Endothelial cell (in vitro differentiated cells): ENCODE data around the gene SKP1. TPM values are rescaled to one million over a fixed set of nuclear protein-coding genes. Genes with fewer than 3 reads are reported as not detected.

Experiments used
- DNase-seq: peaks from one replicate; pipeline ENCODE4 v3.0.0; 2021; ENCODE audit warnings: low spot score
- H3K27ac Mint-ChIP-seq: one replicate; pipeline ENCODE4 v1.8.0; 2021; ENCODE audit warnings: mixed read lengths, inconsistent platforms; ENCODE audit not compliant: unreplicated experiment
- H3K27me3 Mint-ChIP-seq: one replicate; pipeline ENCODE4 v1.8.0; 2021; ENCODE audit warnings: mild to moderate bottlenecking, moderate library complexity, mixed read lengths, inconsistent platforms; ENCODE audit not compliant: unreplicated experiment
- H3K36me3 Mint-ChIP-seq: one replicate; pipeline ENCODE4 v1.8.0; 2021; ENCODE audit warnings: mild to moderate bottlenecking, low read depth, mixed read lengths, inconsistent platforms; ENCODE audit not compliant: unreplicated experiment
- H3K4me1 Mint-ChIP-seq: one replicate; pipeline ENCODE4 v1.8.0; 2021; ENCODE audit warnings: mild to moderate bottlenecking, mixed read lengths, inconsistent platforms; ENCODE audit not compliant: unreplicated experiment
- H3K4me3 Mint-ChIP-seq: one replicate; pipeline ENCODE4 v1.8.0; 2021; ENCODE audit warnings: mild to moderate bottlenecking, mixed read lengths, inconsistent platforms; ENCODE audit not compliant: unreplicated experiment
- H3K9me3 Mint-ChIP-seq: one replicate; pipeline ENCODE4 v1.8.0; 2021; ENCODE audit warnings: mixed read lengths, inconsistent platforms; ENCODE audit not compliant: unreplicated experiment
- CTCF ChIP-seq: fragments of 200-600 bp; sonication (generic); IDR thresholded peaks from one replicate; pipeline ENCODE4 v1.5.0; 2021; ENCODE audit warnings: antibody characterized with exemption; ENCODE audit not compliant: unreplicated experiment
- total RNA-seq: library from RNA; stranded (reverse); fragmentation: NEBNext Ultra II Directional; extraction: Animal tissue kit (Norgen Biotek cat#: 25700); gene quantifications from one replicate; pipeline ENCODE4 v1.2.1, GENCODE V29; 2021; ENCODE audit not compliant: unreplicated experiment

SKP1 gene
- total RNA-seq, 1 donor from 2014 or later = 471 TPM

GRCh38 chr5:134136221-134136631 is 40.5 kb downstream of the SKP1 start:
- H3K9me3 Mint-ChIP-seq = no peaks in the 10 kb centered on the region
- H3K27me3 Mint-ChIP-seq = peaks cover 8% of the 10 kb centered on the region
- no peak for DNase-seq
- no peak overlapping the region for H3K4me3 Mint-ChIP-seq
- H3K36me3 Mint-ChIP-seq = peaks cover 17% of the 10 kb centered on the region
- no peak overlapping the region for H3K27ac Mint-ChIP-seq
- peaks cover 56% of the 10 kb centered on the region for H3K4me1 Mint-ChIP-seq
- TF ChIP-seq CTCF = no peak

GRCh38 chr5:134135091-134135655 is 41.6 kb downstream of the SKP1 start:
- no peaks in the 10 kb centered on the region for H3K9me3 Mint-ChIP-seq
- peaks cover 57% of the 10 kb centered on the region for H3K4me1 Mint-ChIP-seq
- H3K36me3 Mint-ChIP-seq = peaks cover 23% of the 10 kb centered on the region
- H3K27ac Mint-ChIP-seq = peak overlapping the region; percentile 14
- no peak for TF ChIP-seq CTCF
- H3K27me3 Mint-ChIP-seq = peaks cover 13% of the 10 kb centered on the region
- peak overlapping the region; percentile 35 for H3K4me3 Mint-ChIP-seq
- DNase-seq = no peak

GRCh38 chr5:134133995-134134541 is 42.7 kb downstream of the SKP1 start:
- H3K36me3 Mint-ChIP-seq = peaks cover 20% of the 10 kb centered on the region
- no peak for TF ChIP-seq CTCF
- H3K4me3 Mint-ChIP-seq = no peak overlapping the region
- peaks cover 13% of the 10 kb centered on the region for H3K27me3 Mint-ChIP-seq
- H3K9me3 Mint-ChIP-seq = no peaks in the 10 kb centered on the region
- peaks cover 58% of the 10 kb centered on the region for H3K4me1 Mint-ChIP-seq
- no peak overlapping the region for H3K27ac Mint-ChIP-seq
- no peak for DNase-seq

- DNase-seq = no peak
- Mint-ChIP-seq H3K4me1 (peaks cover 58% of the 10 kb centered on the region), H3K4me3 (no peak overlapping the region), H3K27me3 (peaks cover 13% of the 10 kb centered on the region), H3K36me3 (peaks cover 20% of the 10 kb centered on the region), H3K9me3 (no peaks in the 10 kb centered on the region), H3K27ac (no peak overlapping the region)
- no peak for TF ChIP-seq CTCF
Observed at GRCh38 chr5:134133188-134133994, 43.4 kb downstream of the SKP1 start.
